Measurements from ENCODE around the gene PLEKHM3.
"Not testable (repeated sequence)": the region's sequence is repeated elsewhere in the genome, so short reads cannot be mapped to it uniquely, and the experiment has no call there.

PLEKHM3 gene

DNA sequence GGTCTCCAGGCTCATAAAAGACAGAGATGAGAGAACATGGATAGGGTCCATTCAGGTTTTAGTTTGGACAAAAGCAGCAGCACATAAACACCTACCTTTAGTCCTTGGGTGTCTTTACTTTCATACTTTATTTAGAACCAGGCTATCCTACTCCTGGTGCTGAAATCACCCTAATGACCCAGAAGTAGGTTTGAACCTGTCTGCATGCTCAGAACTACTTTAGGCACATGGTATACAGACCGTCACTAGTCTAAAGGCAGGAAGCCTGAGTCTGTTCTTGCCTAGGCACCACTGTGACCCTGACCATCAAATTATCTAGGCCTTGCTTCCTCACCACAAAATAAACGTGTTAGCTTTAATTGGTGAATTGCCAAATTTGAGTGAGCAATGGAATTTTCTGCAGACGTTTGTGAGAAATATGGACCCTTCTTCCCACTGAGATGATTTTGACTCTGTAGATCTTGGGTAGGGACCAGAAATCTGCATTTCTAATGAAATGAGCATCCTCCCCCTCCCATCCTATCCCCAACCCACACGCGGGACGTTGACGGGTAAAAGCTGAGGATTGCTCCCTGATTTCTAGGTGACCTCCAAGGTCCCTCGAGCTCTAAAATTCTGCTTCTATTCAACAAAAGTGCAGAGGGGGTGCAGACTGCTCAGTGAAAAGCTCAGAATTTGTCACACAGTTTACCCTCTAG, 75.1 kb downstream of the PLEKHM3 start:
- ChIA-PET CTCF (no interaction called here), POLR2A (no interaction called here)
- TF ChIP-seq HDGF (IDR thresholded peaks at IDR 0.05; ENCODE audit: borderline replicate concordance), result no peak
- TF ChIP-seq FOXK2 (IDR thresholded peaks at IDR 0.05), result no peak
- TF ChIP-seq L3MBTL2 (conservative IDR thresholded peaks at IDR 0.05), result no peak
- no peak for TF ChIP-seq NFRKB (IDR thresholded peaks at IDR 0.05)
- TF ChIP-seq ZNF384 (IDR thresholded peaks at IDR 0.05), result no peak
- TF ChIP-seq LEF1 (IDR thresholded peaks at IDR 0.05; ENCODE audit: borderline replicate concordance), result no peak
- no peak for TF ChIP-seq ELF4 (IDR thresholded peaks at IDR 0.05)
- TF ChIP-seq FOXA1 (IDR thresholded peaks at IDR 0.05), result no peak
- TF ChIP-seq SP1 (IDR thresholded peaks at IDR 0.05), result no peak
- no peak for TF ChIP-seq TARDBP (IDR thresholded peaks at IDR 0.05)
- no peak for TF ChIP-seq FOXM1 (IDR thresholded peaks at IDR 0.05; ENCODE audit: borderline replicate concordance)
- no peak for TF ChIP-seq ARNT (IDR thresholded peaks at IDR 0.05)
- no peak for DNase-seq (ENCODE audit: extremely low spot score)

DNA sequence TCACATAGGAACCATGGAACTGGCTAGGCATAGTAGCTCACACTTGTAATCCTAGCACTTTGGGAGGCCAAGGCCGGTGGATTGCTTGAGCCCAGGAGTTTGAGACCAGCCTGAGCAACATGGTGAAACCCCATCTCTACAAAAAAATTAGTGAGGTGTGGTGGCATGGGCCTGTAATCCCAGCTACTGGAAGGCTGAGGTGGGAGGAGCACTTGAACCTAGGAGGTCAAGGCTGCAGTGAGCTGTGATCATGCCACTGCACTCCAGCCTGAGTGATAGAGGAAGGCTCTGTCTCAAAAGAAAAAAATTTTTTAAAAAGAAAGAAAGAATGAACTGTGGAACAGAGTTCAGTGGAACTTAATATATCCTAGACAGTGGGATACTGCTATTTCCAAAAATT, 76.1 kb downstream of the PLEKHM3 start:
- DNase-seq (ENCODE audit: extremely low spot score); POLR2A ChIA-PET; CTCF ChIA-PET: not testable (repeated sequence)

DNA sequence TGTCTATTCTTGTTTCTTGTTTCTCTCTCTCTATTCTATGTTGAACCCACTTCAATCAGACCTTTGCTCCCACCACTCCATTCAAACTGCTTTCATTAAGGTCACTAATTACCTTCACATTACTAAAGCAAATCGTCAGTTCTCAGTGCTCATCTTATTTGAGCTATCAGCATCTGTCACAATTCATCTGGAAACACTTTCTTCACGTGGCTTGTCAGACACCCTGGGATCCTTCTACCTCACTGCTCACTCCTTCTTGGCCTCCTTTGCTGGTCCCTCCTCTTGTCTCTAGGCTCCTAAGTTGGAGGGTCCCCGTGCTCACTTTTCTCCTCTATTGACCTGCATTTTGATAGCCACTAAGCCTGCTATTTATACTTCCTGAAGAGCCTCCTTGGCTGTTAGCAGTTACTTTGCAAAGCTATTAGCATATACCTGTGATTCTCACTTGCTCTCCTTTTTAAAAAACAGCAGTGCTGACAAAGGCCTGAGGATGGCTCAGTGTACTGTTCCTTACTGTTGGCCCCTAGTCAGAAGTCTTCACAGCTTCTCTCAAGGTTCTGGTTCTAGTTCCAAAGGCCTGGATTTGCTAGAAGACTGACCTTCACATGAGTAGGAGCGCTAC, 80.2 kb downstream of the PLEKHM3 start:
- DNase-seq (ENCODE audit: extremely low spot score), result no peak
- CTCF ChIA-PET, result interaction anchor here (0.7 kb wide), 1 partner anchor 10 kb away, joined by 4 read pairs; no protein-coding TSS in a partner anchor
- POLR2A ChIA-PET, result no interaction called here

DNA sequence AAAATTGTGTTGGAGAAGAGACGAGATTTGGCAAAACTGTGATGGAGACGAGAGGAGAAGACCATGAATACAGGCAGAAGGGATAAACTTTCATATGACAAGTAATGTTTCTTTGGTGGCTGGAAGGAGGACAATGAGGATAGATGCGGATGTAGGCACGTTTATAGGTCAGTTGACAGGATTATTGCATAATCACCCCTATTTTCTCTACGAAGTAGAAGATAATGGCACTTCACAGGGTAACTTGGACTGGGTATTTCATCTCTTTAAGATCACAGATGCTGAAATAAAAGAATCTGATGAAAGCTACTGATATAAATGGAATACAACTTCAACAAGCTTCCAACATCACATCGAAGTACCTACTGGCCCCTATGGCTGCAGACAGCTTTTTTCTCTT, 81.0 kb downstream of the PLEKHM3 start:
- TF ChIP-seq L3MBTL2 (conservative IDR thresholded peaks at IDR 0.05) (no peak), ELF4 (IDR thresholded peaks at IDR 0.05) (no peak), FOXK2 (IDR thresholded peaks at IDR 0.05) (no peak), ARNT (IDR thresholded peaks at IDR 0.05) (no peak), LEF1 (IDR thresholded peaks at IDR 0.05; ENCODE audit: borderline replicate concordance) (no peak), FOXA1 (IDR thresholded peaks at IDR 0.05) (no peak), FOXM1 (IDR thresholded peaks at IDR 0.05; ENCODE audit: borderline replicate concordance) (no peak), SP1 (IDR thresholded peaks at IDR 0.05) (no peak), CTBP1 (IDR thresholded peaks at IDR 0.05; ENCODE audit: borderline replicate concordance) (no peak), ZNF384 (IDR thresholded peaks at IDR 0.05) (no peak), TARDBP (IDR thresholded peaks at IDR 0.05) (no peak), HDGF (IDR thresholded peaks at IDR 0.05; ENCODE audit: borderline replicate concordance) (no peak)
- TF ChIP-seq, protein P1, sequence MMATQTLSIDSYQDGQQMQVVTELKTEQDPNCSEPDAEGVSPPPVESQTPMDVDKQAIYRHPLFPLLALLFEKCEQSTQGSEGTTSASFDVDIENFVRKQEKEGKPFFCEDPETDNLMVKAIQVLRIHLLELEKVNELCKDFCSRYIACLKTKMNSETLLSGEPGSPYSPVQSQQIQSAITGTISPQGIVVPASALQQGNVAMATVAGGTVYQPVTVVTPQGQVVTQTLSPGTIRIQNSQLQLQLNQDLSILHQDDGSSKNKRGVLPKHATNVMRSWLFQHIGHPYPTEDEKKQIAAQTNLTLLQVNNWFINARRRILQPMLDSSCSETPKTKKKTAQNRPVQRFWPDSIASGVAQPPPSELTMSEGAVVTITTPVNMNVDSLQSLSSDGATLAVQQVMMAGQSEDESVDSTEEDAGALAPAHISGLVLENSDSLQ (IDR thresholded peaks at IDR 0.05), result no peak
- ChIA-PET CTCF (no interaction called here), POLR2A (no interaction called here)
- DNase-seq (ENCODE audit: extremely low spot score), result no peak

More for the DNA sequence above, 80.2 kb downstream of the PLEKHM3 start:
- TF ChIP-seq TARDBP (IDR thresholded peaks at IDR 0.05) (no peak), CTBP1 (IDR thresholded peaks at IDR 0.05; ENCODE audit: borderline replicate concordance) (no peak), LEF1 (IDR thresholded peaks at IDR 0.05; ENCODE audit: borderline replicate concordance) (no peak), FOXA1 (IDR thresholded peaks at IDR 0.05) (no peak), BHLHE40 (IDR thresholded peaks at IDR 0.05; ENCODE audit: borderline replicate concordance) (no peak), HDGF (IDR thresholded peaks at IDR 0.05; ENCODE audit: borderline replicate concordance) (no peak), ZNF384 (IDR thresholded peaks at IDR 0.05) (no peak), ELF4 (IDR thresholded peaks at IDR 0.05) (no peak), FOXM1 (IDR thresholded peaks at IDR 0.05; ENCODE audit: borderline replicate concordance) (no peak)
- TF ChIP-seq, protein P1 (IDR thresholded peaks at IDR 0.05), result no peak

DNA sequence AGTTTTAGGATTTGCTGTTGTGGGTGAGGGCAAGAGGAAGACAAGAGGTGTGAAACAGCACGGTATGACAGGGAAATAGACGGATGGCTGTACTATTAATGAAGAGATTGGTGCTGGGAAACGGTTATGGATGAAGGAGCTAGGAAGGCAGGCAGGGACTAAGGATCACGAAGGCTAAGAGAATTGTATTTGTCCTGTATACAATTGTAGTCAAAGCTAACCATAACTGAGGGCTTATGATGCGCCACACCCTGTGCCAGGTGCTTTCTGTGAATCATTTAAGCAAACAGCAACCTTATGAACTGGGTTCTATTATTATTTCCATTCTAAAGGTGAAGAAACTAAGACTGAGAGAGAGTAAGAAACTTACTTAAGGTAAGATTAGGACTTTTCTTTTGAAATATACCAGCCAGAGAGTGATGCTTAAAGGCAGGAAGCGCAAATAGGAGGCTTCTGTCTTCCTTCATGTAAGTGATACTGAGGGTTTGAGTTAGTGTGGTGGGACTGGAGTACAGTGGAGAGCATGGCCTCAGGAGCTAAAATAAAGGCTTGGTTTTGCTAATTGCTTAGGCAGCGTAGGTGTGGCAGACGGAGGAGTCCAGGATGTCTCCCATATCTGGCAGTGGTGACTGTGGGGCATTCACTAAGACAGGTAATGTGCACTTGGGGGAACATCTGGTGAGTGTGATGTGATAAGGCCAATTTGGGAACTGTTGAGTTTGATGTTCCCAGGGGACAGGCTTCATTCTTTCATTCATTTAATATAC, 85.8 kb downstream of the PLEKHM3 start:
- POLR2A ChIA-PET, result no interaction called here

More for the DNA sequence above, 85.8 kb downstream of the PLEKHM3 start:
- CTCF ChIA-PET, result no interaction called here
- TF ChIP-seq HDGF (IDR thresholded peaks at IDR 0.05; ENCODE audit: borderline replicate concordance), result no peak
- no peak for TF ChIP-seq SP1 (IDR thresholded peaks at IDR 0.05)
- TF ChIP-seq ARNT (IDR thresholded peaks at IDR 0.05), result no peak
- no peak for TF ChIP-seq FOXK2 (IDR thresholded peaks at IDR 0.05)
- no peak for TF ChIP-seq CTBP1 (IDR thresholded peaks at IDR 0.05; ENCODE audit: borderline replicate concordance)
- TF ChIP-seq BHLHE40 (IDR thresholded peaks at IDR 0.05; ENCODE audit: borderline replicate concordance), result no peak
- no peak for TF ChIP-seq LEF1 (IDR thresholded peaks at IDR 0.05; ENCODE audit: borderline replicate concordance)
- no peak for TF ChIP-seq L3MBTL2 (conservative IDR thresholded peaks at IDR 0.05)
- TF ChIP-seq ZNF384 (IDR thresholded peaks at IDR 0.05), result no peak
- no peak for TF ChIP-seq FOXM1 (IDR thresholded peaks at IDR 0.05; ENCODE audit: borderline replicate concordance)
- no peak for TF ChIP-seq FOXA1 (IDR thresholded peaks at IDR 0.05)
- TF ChIP-seq NFRKB (IDR thresholded peaks at IDR 0.05), result no peak
- no peak for TF ChIP-seq TARDBP (IDR thresholded peaks at IDR 0.05)
- TF ChIP-seq SUZ12 (IDR thresholded peaks at IDR 0.05), result no peak
- TF ChIP-seq ELF4 (IDR thresholded peaks at IDR 0.05), result no peak
- TF ChIP-seq, protein P1 (IDR thresholded peaks at IDR 0.05), result no peak
- no peak for DNase-seq (ENCODE audit: extremely low spot score)

Measured in HEK293T (cell line).